Measurements from ENCODE around the gene WDR88. TPM values are rescaled to one million over a fixed set of nuclear protein-coding genes. Genes with fewer than 3 reads are reported as not detected.

The WDR88 gene
- total and polyA plus RNA-seq, 2 of the 8 experiments (the other 6 are each of a cell fraction or from before 2014, with no cell fraction given): not detected

- Histone ChIP-seq H3K79me1 (ENCODE audit: low read depth, low read length) (no peaks in the 10 kb centered on the region), H4K20me1 (replicated peaks in 1 of 2; ENCODE audit: control insufficient read depth in 1 of 2, insufficient read depth in 2 of 2, low read length in 2 of 2) (no peaks in the 10 kb centered on the region), H3K9me3 (ENCODE audit: insufficient read depth in 2 of 2, low read depth in 1 of 2, low read length in 1 of 2) (no peaks in the 10 kb centered on the region), H2AK5ac (ENCODE audit: low read depth, low read length) (no peak overlapping the region), H3K36me3 (ENCODE audit: control insufficient read depth in 2 of 4, insufficient read depth in 4 of 4, low read length in 3 of 4) (peaks cover 2 to 26% (median 9%) of the 10 kb centered on the region in 4 experiments), H2BK15ac (ENCODE audit: low read length) (no peak overlapping the region), H3K27me3 (replicated peaks in 1 of 4; ENCODE audit: control insufficient read depth in 3 of 4, extremely low read depth in 1 of 4, insufficient read depth in 3 of 4, low read length in 3 of 4) (no peaks in the 10 kb centered on the region), H2AFZ (ENCODE audit: low read length) (no peak overlapping the region), H2BK12ac (ENCODE audit: low read depth, low read length) (no peak overlapping the region), H3K4me1 (replicated peaks in 1 of 4; ENCODE audit: control insufficient read depth in 3 of 4, insufficient read depth in 4 of 4, low read length in 3 of 4) (no peaks in the 10 kb centered on the region), H3K4ac (replicated peaks; ENCODE audit: insufficient read length, low read depth, low read length) (no peak overlapping the region), H2BK5ac (ENCODE audit: low read depth, low read length) (no peak overlapping the region), H3K9ac (replicated peaks in 1 of 4; ENCODE audit: extremely low read depth in 1 of 4, low read depth in 3 of 4, low read length in 3 of 4) (no peak overlapping the region; a peak in 1 of 7 replicates), H3K4me2 (ENCODE audit: insufficient read depth in 1 of 2, low read depth in 2 of 2, low read length in 2 of 2) (no peak overlapping the region), H3K56ac (replicated peaks; ENCODE audit: insufficient read length, low read depth, low read length) (no peak overlapping the region), H2BK20ac (ENCODE audit: low read length) (no peak overlapping the region), H4K5ac (ENCODE audit: insufficient read length, low read depth, low read length) (no peak overlapping the region), H3K4me3 (ENCODE audit: extremely low read depth in 1 of 4, insufficient read depth in 2 of 4, low read depth in 3 of 4, low read length in 4 of 4) (no peak overlapping the region), H3K23me2 (ENCODE audit: low read depth, low read length) (peaks cover 2% of the 10 kb centered on the region; the same call in 1 of the 2 replicates), H4K8ac (ENCODE audit: extremely low read depth, insufficient read depth, low read length) (no peak overlapping the region), H2BK120ac (replicated peaks; ENCODE audit: low read depth, low read length) (no peak overlapping the region), H3K18ac (ENCODE audit: extremely low read depth, low read length) (no peak overlapping the region), H3K23ac (ENCODE audit: insufficient read length) (no peak overlapping the region), H3K79me2 (ENCODE audit: control insufficient read depth in 1 of 2, insufficient read depth in 2 of 2, low read length in 2 of 2) (no peaks in the 10 kb centered on the region), H3K14ac (ENCODE audit: insufficient read length) (no peak overlapping the region), H3K27ac (ENCODE audit: low read depth, low read length) (no peak overlapping the region), H4K91ac (replicated peaks; ENCODE audit: insufficient read length, low read length) (no peak overlapping the region)
- FAIRE-seq (no peak), DNase-seq (ENCODE audit: low read depth in 1 of 2, low spot score in 2 of 2) (no peak)
- TF ChIP-seq KDM5A (IDR thresholded peaks at IDR 0.05; ENCODE audit: low read length): no peak
- no peak for TF ChIP-seq RBBP5 (IDR thresholded peaks at IDR 0.05; ENCODE audit: borderline replicate concordance, low read depth, low read length)
- TF ChIP-seq TAF7 (optimal IDR thresholded peaks at IDR 0.05; ENCODE audit: borderline replicate concordance, low read depth, low read length): no peak
- TF ChIP-seq SIN3A (conservative IDR thresholded peaks at IDR 0.05 in 1 of 2, IDR thresholded peaks at IDR 0.05 in 1 of 2; ENCODE audit: low read depth in 1 of 2, low read length in 2 of 2): no peak
- no peak for TF ChIP-seq SUZ12 (IDR thresholded peaks at IDR 0.05; ENCODE audit: low read length)
- TF ChIP-seq POU5F1 (IDR thresholded peaks at IDR 0.05; ENCODE audit: low read depth, low read length): no peak
- no peak for TF ChIP-seq JUN (IDR thresholded peaks at IDR 0.05; ENCODE audit: low read depth, low read length)
- TF ChIP-seq HDAC2 (IDR thresholded peaks at IDR 0.05; ENCODE audit: borderline replicate concordance in 1 of 2, low read depth in 2 of 2, low read length in 2 of 2): no peak
- ChIA-PET POLR2A (ENCODE audit: partially characterized antibody) (no interaction called here), CTCF (ENCODE audit: partially characterized antibody) (interaction anchor here (0.6 to 3.8 kb wide), 19 partner anchors 9 to 1213 kb away, joined by 3 to 25 read pairs (median 3); partner anchors contain the start of genes CEP89 and FAAP24)
- WGBS, 2 experiments (ENCODE audit: extremely low coverage in 1 of 2, insufficient coverage in 1 of 2, insufficient read length in 1 of 2, insufficient replicate concordance in 2 of 2, low coverage in 1 of 2, low lambda C conversion rate in 2 of 2, missing lambda C conversion rate in 1 of 2): 81% methylated on average over 10 of the region's 10 CpGs; no CpG with 5 or more reads in 1 of the 2 experiments
These were observed 13.3 kb upstream of the WDR88 start for GRCh38 chr19:33118643-33119042.

Measured in H1 (cell line).